ENCODE data around the gene ZBTB24. TPM values are rescaled to one million over a fixed set of nuclear protein-coding genes. Genes with fewer than 3 reads are reported as not detected.

Gene ZBTB24
- total RNA-seq = 6.2 and 8.1 TPM in 2 replicates

GRCh38 chr6:109482905-109483734 lies at the start of gene ZBTB24:
Gene ZBTB24, minus strand, starts transcription at chr6:109483219. Its CDS starts 1,193 bp downstream, at chr6:109482026.

GRCh38 chr6:109455437-109456110 lies 27.4 kb downstream of the ZBTB24 start, which contains the start of gene MICAL1:
Gene MICAL1, minus strand, starts transcription at chr6:109455772. Its CDS starts 1,576 bp downstream, at chr6:109454196.

GRCh38 chr6:109440331-109441068 lies 42.5 kb downstream of the ZBTB24 start, which contains the start of the genes PPIL6 and SMPD2:
Gene PPIL6, minus strand, starts transcription at chr6:109440628. Its CDS starts 38 bp downstream, at chr6:109440590.
Gene SMPD2, plus strand, starts transcription at chr6:109440724. Its CDS starts 398 bp downstream, at chr6:109441122.

Other genes with a start within 250 kb of the ZBTB24 start
- 119 and 212 TPM in 2 replicates for gene CD164, start 100.8 kb downstream of the ZBTB24 start, total RNA-seq
- 1.7 and 2.3 TPM in 2 replicates for gene PPIL6, start 42.6 kb downstream of the ZBTB24 start, total RNA-seq
- 7.8 and 9.4 TPM in 2 replicates for gene SMPD2, start 42.5 kb downstream of the ZBTB24 start, total RNA-seq
- 12.3 and 32.5 TPM in 2 replicates for gene MICAL1, start 27.4 kb downstream of the ZBTB24 start, total RNA-seq
- 3.2 and 5.6 TPM in 2 replicates for gene AK9, start 208.0 kb upstream of the ZBTB24 start, total RNA-seq
- gene FIG4, start 208.1 kb upstream of the ZBTB24 start, total RNA-seq = 11.7 and 14.6 TPM in 2 replicates

Measured in epithelial cell of umbilical artery (primary cell).